ENCODE measurements around the gene LPAR6. TPM values are rescaled to one million over a fixed set of nuclear protein-coding genes. Genes with fewer than 3 reads are reported as not detected.
"Not testable (repeated sequence)": the region's sequence is repeated elsewhere in the genome, so short reads cannot be mapped to it uniquely, and the experiment has no call there.

Gene LPAR6
- total RNA-seq, 1 experiment from 2014 or later, result not detected

DNA sequence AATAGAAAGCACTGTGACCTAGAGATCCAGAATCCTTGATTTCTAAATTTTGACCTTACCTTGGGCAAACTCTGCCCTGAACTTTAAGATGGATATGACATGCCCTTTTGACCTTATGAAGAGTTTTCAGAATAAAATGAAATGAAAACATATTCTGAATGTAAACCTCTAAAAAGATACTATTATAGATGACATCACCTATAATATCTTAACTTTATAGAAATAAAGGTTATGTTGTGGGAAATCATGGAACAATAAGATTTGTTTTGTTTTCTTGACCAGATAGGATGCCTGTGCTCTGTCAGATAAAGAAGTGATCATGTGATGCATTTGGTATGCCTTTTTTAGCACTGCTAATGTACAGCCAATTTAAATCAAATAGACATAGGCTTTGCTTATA, 13.1 kb upstream of the LPAR6 start:
- H3K4me3 Mint-ChIP-seq (ENCODE audit: unreplicated experiment), result no peak overlapping the region

DNA sequence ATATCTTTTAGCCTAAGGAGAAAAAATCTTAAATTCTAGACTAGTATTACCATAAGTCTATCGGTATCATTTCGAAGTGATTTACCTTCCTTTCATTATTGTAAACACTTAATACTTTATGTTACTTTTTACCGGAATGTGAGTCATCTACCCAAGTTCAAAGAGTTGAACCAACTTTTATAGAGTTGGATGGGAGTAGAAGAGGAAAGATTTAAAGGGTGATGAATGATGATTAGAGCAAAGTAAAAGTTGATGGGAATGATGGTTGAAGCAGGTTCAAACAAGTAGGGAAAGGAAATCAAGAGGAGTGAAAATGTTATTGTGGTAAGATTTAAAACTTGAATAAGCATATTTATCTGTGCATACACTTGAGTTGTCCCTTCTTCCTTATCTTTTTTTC, 11.3 kb upstream of the LPAR6 start:
- ChIA-PET CTCF (no interaction called here), POLR2A (no interaction called here)
- H3K4me3 Mint-ChIP-seq (ENCODE audit: unreplicated experiment), result no peak overlapping the region
- TF ChIP-seq, protein P1, sequence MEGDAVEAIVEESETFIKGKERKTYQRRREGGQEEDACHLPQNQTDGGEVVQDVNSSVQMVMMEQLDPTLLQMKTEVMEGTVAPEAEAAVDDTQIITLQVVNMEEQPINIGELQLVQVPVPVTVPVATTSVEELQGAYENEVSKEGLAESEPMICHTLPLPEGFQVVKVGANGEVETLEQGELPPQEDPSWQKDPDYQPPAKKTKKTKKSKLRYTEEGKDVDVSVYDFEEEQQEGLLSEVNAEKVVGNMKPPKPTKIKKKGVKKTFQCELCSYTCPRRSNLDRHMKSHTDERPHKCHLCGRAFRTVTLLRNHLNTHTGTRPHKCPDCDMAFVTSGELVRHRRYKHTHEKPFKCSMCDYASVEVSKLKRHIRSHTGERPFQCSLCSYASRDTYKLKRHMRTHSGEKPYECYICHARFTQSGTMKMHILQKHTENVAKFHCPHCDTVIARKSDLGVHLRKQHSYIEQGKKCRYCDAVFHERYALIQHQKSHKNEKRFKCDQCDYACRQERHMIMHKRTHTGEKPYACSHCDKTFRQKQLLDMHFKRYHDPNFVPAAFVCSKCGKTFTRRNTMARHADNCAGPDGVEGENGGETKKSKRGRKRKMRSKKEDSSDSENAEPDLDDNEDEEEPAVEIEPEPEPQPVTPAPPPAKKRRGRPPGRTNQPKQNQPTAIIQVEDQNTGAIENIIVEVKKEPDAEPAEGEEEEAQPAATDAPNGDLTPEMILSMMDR (IDR thresholded peaks at IDR 0.05; ENCODE audit: insufficient read depth in 1 of 2, low read depth in 1 of 2, low read length in 1 of 2, severe bottlenecking in 1 of 2, unreplicated experiment in 1 of 2), result no peak
- Histone ChIP-seq H3K4me1 (no peaks in the 10 kb centered on the region), H3K9me3 (peaks cover 4% of the 10 kb centered on the region; the same call in 1 of the 2 replicates), H3K27me3 (replicated peaks; ENCODE audit: control insufficient read depth, insufficient read depth, low read length) (no peaks in the 10 kb centered on the region), H3K36me3 (ENCODE audit: control insufficient read depth, insufficient read depth, low read length) (no peaks in the 10 kb centered on the region), H3K4me3 (ENCODE audit: low read depth, low read length) (no peak overlapping the region)
- peaks cover 4% of the 10 kb centered on the region for H3K36me3 Mint-ChIP-seq (ENCODE audit: insufficient read depth, unreplicated experiment)
- no peaks in the 10 kb centered on the region for H3K27me3 Mint-ChIP-seq (ENCODE audit: insufficient read depth, unreplicated experiment)
- no peak overlapping the region for H3K27ac Mint-ChIP-seq (ENCODE audit: unreplicated experiment)
- intact Hi-C loops (cut with micrococcal nuclease; ENCODE audit: unreplicated experiment), result no loop called here
- no peaks in the 10 kb centered on the region for H3K4me1 Mint-ChIP-seq (ENCODE audit: low read depth, unreplicated experiment)
- H3K9me3 Mint-ChIP-seq (ENCODE audit: unreplicated experiment), result peaks cover 16% of the 10 kb centered on the region
- BruUV-seq (replicated peaks), result no TSS peak
- no peak for DNase-seq

More for the DNA sequence above, 13.1 kb upstream of the LPAR6 start:
- Mint-ChIP-seq H3K27me3 (ENCODE audit: insufficient read depth, unreplicated experiment) (no peaks in the 10 kb centered on the region), H3K27ac (ENCODE audit: unreplicated experiment) (no peak overlapping the region), H3K9me3 (ENCODE audit: unreplicated experiment) (no peaks in the 10 kb centered on the region), H3K4me1 (ENCODE audit: low read depth, unreplicated experiment) (no peaks in the 10 kb centered on the region), H3K36me3 (ENCODE audit: insufficient read depth, unreplicated experiment) (no peaks in the 10 kb centered on the region)
- H3K9me3 ChIP-seq, result no peaks in the 10 kb centered on the region
- TF ChIP-seq, protein P1 (IDR thresholded peaks at IDR 0.05; ENCODE audit: insufficient read depth in 1 of 2, low read depth in 1 of 2, low read length in 1 of 2, severe bottlenecking in 1 of 2, unreplicated experiment in 1 of 2), result no peak
- POLR2A ChIA-PET, result no interaction called here
- CTCF ChIA-PET, result no interaction called here
- no TSS peak for BruUV-seq (replicated peaks)
- intact Hi-C loops (cut with micrococcal nuclease; ENCODE audit: unreplicated experiment), result no loop called here
- no peak overlapping the region for H3K4me3 ChIP-seq (ENCODE audit: low read depth, low read length)
- DNase-seq, result no peak
- no peaks in the 10 kb centered on the region for H3K4me1 ChIP-seq
- no peaks in the 10 kb centered on the region for H3K27me3 ChIP-seq (replicated peaks; ENCODE audit: control insufficient read depth, insufficient read depth, low read length)
- H3K36me3 ChIP-seq (ENCODE audit: control insufficient read depth, insufficient read depth, low read length), result no peaks in the 10 kb centered on the region

DNA sequence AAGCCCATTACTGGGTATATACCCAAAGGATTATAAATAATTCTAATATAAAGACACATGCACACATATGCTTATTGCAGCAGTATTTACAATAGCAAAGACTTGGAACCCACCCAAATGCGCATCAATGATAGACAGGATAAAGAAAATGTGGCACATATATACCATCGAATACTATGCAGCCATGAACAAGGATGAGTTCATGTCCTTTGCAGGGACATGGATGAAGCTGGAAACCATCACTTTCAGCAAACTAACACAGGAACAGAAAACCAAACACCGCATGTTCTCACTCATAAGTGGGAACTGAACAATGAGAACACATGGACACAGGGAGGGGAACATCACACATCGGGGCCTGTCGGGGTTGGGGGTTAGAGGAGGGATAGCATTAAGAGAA, 9.1 kb upstream of the LPAR6 start:
- H3K4me3 Mint-ChIP-seq (ENCODE audit: unreplicated experiment); BruUV-seq (replicated peaks); H3K4me1 ChIP-seq; H3K4me3 ChIP-seq (ENCODE audit: low read depth, low read length); DNase-seq; H3K9me3 ChIP-seq; H3K36me3 ChIP-seq (ENCODE audit: control insufficient read depth, insufficient read depth, low read length); intact Hi-C loops (cut with micrococcal nuclease; ENCODE audit: unreplicated experiment); POLR2A ChIA-PET; CTCF ChIA-PET; H3K27me3 Mint-ChIP-seq (ENCODE audit: insufficient read depth, unreplicated experiment); H3K4me1 Mint-ChIP-seq (ENCODE audit: low read depth, unreplicated experiment); H3K27me3 ChIP-seq (replicated peaks; ENCODE audit: control insufficient read depth, insufficient read depth, low read length); H3K36me3 Mint-ChIP-seq (ENCODE audit: insufficient read depth, unreplicated experiment); H3K27ac Mint-ChIP-seq (ENCODE audit: unreplicated experiment): not testable (repeated sequence)
- peaks cover 38% of the 10 kb centered on the region for H3K9me3 Mint-ChIP-seq (ENCODE audit: unreplicated experiment)

DNA sequence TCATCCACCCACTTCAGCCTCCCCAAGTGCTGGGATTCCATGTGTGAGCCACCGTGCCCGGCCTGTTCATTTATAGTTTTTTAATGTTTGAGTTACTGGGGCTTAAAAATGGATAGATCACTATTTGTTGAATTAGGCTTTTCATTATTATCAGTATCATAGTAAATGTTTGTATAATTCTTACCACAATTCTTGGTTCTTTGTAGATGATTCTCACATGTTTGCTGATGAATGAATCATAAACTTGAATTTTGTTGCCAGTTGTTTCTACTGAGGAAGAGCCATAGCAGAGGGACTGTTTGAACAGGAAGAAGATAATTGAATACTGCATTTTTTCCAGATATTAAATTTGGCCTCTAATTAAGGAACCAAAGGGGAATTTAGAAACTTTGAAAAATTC, 2.6 kb upstream of the LPAR6 start:
- H3K36me3 Mint-ChIP-seq (ENCODE audit: insufficient read depth, unreplicated experiment), result peaks cover 5% of the 10 kb centered on the region
- POLR2A ChIA-PET, result no interaction called here

More for the DNA sequence above, 2.6 kb upstream of the LPAR6 start:
- H3K9me3 ChIP-seq, result no peaks in the 10 kb centered on the region; the same call in 1 of the 2 replicates
- CTCF ChIA-PET, result no interaction called here
- Mint-ChIP-seq H3K9me3 (ENCODE audit: unreplicated experiment) (peaks cover 35% of the 10 kb centered on the region), H3K27ac (ENCODE audit: unreplicated experiment) (no peak overlapping the region), H3K27me3 (ENCODE audit: insufficient read depth, unreplicated experiment) (no peaks in the 10 kb centered on the region), H3K4me1 (ENCODE audit: low read depth, unreplicated experiment) (no peaks in the 10 kb centered on the region), H3K4me3 (ENCODE audit: unreplicated experiment) (no peak overlapping the region)
- no peaks in the 10 kb centered on the region for H3K36me3 ChIP-seq (ENCODE audit: control insufficient read depth, insufficient read depth, low read length)
- TF ChIP-seq, protein P1 (IDR thresholded peaks at IDR 0.05; ENCODE audit: insufficient read depth in 1 of 2, low read depth in 1 of 2, low read length in 1 of 2, severe bottlenecking in 1 of 2, unreplicated experiment in 1 of 2), result no peak
- BruUV-seq (replicated peaks), result no TSS peak
- no peaks in the 10 kb centered on the region for H3K27me3 ChIP-seq (replicated peaks; ENCODE audit: control insufficient read depth, insufficient read depth, low read length)
- DNase-seq, result no peak
- intact Hi-C loops (cut with micrococcal nuclease; ENCODE audit: unreplicated experiment), result no loop called here
- no peak overlapping the region for H3K4me3 ChIP-seq (ENCODE audit: low read depth, low read length)
- H3K4me1 ChIP-seq, result peaks cover 6% of the 10 kb centered on the region; the same call in 1 of the 2 replicates

All from Caco-2 (cell line).